Measurements from ENCODE around the gene JCAD. TPM values are rescaled to one million over a fixed set of nuclear protein-coding genes. Genes with fewer than 3 reads are reported as not detected.
"Not testable (repeated sequence)": the region's sequence is repeated elsewhere in the genome, so short reads cannot be mapped to it uniquely, and the experiment has no call there.

Gene JCAD
- total RNA-seq, 1 donor from 2014 or later, result 71.0 TPM

DNA sequence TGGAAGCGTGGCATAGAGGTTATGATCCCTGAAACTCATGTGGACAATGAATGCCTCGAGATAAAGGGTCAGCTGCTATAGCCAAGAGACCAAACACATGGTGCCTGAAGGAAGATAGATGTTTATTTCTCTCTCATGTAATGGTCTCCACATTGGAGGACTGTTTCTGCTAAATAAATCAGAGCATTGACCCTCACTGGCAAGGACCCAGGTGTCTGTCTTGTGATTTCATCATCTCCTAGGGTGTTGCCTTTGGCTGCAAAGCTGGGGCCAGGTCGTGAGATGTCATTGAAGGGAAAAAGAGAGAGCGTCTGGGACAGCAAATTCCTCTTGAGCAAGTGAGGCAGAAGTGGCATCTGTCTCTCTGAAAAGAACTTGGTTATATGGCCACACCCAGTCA lies 64.6 kb downstream of the JCAD start:
- no peak for DNase-seq (ENCODE audit: low spot score)

DNA sequence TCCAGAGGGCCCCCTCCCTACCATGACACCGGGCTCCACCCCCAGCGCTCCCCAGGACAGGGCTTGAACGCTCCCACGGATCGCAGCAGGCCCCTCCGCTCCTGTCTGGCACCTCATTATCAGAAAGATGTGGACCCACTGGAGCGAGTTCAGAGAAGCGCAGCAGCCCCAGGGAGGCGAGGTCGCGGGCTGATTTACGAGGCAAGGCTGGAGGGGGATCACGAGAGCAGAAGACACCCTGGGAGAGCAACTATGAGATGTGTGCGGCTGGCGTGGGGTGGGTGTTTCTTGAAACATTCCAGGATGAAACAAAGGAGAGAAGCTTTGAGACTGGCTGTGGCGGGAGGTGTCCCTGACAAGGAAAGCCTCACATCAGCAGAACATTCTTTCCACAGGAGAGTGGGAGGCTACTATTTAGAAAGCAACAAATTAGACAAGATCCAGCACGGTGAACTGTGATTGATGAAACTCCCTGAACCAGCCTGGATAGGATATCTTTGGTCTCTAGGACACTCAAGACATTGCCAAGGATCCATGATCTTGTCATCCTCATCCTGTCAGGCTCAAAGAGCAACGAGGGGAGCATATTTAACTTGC lies 66.0 kb downstream of the JCAD start:
- DNase-seq (ENCODE audit: low spot score), result peak; percentile 78

DNA sequence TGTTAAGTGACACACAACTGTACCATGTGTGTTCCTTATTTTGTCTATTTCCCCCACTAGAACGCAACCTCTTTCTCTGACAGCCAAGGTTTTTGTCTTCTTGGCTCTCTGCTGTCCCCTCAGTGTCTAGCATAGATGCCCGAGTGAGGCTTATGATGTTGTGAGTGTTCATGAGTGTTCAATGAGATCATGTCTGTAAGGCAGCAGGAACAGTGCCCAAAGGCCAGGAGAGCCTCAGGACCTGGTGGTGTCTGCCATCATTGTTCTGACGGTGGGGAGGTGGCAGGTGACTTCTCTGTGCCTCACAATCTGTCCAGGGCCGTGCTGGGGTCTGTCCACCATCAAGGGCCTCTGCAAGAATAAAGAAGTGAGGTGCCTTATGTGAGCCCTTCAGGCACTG lies 66.5 kb downstream of the JCAD start:
- DNase-seq (ENCODE audit: low spot score), result no peak

DNA sequence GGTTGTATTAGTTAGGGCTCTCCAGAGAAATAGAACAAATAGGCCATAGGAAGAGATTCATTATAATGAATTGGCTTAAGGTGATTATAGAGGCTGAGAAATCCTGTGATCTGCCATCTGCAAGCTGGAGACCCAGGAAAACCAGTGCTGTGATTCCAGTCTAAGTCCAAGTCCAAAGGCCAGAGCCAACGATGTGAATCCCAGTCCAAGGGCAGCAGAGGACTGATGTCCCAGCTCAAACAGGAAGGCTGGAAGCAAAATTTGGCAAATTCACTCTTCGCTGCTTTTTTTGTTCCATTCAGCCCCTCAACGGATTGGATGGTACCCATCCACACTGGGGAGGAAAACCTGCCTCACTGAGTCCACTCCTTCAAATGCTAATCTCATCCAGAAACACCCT lies 68.0 kb downstream of the JCAD start:
- DNase-seq (ENCODE audit: low spot score), result no peak

DNA sequence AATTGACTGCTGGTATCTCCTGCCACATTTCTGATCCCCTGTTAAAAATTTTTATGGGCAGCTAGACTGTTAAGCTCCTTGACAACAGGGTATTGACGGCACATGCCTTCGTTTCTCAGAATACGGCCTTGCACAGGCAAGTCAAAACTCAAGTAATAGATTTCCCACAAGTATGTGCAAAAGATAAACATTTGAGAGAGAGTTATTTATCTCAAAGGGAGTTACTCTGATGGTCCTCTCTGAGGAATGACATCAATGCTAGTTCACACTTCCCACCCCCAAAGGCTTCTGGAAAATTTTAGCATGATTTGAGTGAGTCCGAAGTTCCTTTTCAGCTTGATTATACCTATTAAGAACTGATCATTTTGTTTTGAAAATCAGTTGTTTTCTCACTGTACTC lies 71.9 kb downstream of the JCAD start:
- DNase-seq (ENCODE audit: low spot score), result no peak

DNA sequence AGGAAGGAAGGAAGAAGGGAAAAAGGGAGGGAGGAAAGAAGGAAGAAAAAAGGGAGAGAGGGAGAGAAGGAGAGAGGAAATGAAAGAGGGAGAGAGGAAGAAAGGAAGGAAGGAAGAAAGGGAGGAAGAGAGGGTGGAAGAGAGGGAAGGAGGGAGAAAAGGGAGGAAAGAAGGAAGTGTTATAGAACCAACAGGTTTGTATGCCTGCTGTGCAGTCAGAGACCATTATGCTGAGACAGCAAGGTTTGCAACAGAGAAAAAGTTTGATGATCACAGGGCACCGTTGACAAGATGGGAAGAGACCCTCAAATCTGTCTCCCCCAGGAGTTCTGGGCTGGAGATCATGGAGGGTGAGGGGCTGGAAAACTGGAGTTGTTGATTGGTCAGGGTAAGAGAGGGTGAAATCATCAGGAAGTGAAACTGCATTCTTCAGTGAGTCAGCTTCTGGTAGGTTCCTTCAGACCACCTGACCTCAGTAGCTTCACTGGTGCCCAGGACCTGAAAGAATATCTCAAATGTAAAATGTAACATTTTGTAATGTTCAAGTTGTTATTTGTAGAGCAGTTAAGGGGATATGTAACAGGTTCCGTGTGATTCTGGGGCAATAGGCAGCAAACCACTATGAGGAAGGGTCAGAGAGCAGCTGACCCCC lies 76.3 kb downstream of the JCAD start:
- DNase-seq (ENCODE audit: low spot score), result no peak

DNA sequence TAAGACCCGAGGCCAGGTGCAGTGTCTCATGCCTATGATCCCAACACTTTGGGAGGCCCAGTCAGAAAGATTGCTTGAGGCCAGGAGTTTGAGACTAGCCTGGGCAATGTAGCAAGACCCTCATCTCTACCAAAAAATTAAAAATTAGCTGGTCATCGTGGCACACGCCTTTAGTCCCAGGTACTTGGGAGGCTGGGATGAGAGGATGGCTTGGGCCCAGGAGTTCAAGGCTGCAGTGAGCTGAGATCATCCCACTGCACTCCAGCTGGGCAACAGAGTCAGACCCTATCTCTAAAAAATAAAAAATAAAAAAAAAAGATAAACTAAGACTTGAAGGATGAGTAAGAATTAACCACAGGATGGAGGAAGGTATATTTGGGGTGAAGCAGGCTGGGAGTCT lies 77.9 kb downstream of the JCAD start:
- no peak for DNase-seq (ENCODE audit: low spot score)

DNA sequence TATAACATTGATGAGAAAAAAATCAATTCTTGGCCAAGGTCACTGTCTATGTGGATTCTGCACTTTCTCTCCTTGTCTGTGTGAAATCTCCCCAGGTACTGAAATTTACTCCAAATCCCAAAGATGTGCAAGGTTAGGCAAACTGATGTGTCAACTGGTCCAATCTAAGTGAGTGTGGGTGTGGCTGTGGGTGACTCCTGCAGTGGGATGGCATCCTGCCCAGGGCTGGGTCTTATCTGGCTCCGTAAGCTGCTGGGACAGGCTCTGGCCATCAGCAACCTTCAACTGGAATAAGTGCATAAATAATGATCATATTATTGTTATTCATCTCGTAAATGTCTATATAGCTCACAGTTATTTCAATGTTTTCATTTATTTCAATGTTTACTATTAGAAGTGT lies 79.3 kb downstream of the JCAD start:
- no peak for DNase-seq (ENCODE audit: low spot score)

DNA sequence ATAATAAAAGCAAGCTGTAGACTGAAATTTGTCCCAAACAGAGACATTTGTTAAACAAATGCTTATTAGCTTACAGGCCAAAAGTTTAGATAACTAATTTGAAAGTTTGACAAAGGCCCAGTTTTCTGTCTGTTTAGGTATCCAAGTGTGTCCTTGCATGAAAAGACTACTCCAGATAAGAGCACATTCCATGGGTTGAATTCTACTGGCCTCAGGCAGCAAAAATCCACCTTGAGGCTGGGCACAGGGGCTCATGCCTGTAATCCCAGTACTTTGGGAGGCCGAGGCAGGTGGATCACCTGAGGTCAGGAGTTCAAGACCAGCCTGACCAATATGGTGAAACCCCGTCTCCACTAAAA lies 80.0 kb downstream of the JCAD start:
- DNase-seq (ENCODE audit: low spot score), result not testable (repeated sequence)

DNA sequence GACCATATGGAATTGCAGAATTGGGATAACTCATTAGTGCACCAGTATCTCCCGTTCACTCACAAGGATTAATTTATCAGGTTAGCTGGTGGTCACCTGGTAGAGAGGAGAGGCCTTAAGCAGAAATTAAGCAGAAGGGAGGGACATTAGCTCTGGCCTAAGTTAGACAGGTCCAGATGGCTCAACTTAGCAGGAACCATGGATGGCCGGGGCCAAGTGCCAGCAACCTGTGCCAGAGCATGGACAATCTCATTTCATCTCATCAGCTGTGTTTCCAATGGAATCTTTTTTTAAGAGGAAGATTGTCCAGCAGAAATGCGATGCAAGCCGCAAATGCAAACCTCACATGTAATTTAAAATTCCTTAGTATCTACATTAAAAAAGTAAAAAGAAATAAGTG lies 82.2 kb downstream of the JCAD start:
- no peak for DNase-seq (ENCODE audit: low spot score)

DNA sequence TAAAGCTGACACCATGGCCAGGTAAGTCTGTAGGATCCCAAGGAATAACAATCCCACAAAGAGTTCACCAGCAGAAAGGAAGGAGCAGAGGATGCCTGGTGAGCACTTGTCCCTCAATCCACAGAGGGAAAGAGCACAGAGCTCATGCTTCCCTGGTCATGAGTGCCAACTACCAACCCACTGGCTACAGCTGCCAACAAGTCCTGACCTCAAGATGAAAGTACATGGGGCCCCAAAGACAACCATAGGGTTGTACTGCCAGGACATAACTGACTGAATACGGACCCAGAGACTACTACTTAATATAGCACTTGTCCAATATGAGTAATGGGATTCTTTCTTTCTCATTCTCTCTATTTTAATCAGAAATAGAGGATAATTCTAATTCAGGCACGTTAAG lies 83.3 kb downstream of the JCAD start:
- DNase-seq (ENCODE audit: low spot score), result no peak

DNA sequence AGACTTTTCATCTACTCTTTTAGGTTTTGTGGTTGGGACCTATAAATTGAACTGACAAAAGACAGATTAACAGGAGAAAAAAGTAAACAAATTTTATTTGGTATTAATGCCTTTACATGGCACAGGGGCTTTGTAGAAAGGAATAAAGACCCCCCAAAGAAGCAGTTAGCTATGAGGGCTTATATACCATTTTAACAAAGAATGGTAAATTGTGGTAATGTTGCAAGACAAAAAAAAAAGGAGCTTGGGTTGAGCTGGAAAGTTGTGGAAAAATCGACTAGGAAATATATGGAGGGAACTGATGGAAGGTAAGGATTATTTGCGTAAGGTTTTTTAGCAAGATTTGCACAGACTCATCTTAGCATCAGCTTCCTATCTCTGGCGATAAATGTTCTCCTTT lies 84.6 kb downstream of the JCAD start:
- no peak for DNase-seq (ENCODE audit: low spot score)

DNA sequence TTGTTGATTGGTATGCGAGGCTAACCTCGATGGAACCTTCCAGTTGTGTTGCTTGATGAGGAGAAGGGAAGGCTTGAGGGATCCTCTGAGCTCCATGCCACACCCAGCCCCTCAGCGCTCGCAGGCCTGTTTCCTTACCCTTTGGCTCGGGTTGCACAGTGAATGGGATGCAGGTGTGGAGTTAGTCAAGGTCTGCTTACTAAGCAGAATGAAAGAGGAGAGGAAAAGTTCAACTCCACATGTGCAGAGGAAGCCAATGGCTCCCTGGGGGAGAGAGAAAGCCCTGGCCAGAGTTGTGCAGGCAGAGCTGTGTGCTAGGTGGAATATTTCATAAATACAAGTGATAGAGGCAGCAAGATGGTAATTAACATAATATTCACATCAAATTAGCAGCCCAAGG lies 85.5 kb downstream of the JCAD start:
- DNase-seq (ENCODE audit: low spot score), result no peak

DNA sequence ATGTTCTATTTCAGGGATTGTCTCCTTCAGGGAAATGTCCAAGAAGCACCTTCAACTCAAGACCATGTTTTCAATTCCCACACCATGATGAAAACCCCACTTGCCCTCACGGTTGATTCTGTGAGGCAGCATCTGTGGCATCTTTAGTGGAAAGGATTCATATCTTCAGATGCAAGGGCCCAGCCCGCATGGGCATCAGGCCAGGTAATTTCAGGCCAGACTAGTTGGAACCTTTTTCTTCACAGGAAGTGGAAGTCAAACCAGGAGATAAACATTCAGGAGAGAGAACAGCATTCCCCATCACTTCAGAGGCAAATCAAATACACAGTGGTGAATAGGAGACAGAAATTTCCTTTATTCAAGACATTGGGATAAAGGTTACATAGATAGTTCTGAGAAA lies 88.8 kb downstream of the JCAD start:
- DNase-seq (ENCODE audit: low spot score), result no peak

DNA sequence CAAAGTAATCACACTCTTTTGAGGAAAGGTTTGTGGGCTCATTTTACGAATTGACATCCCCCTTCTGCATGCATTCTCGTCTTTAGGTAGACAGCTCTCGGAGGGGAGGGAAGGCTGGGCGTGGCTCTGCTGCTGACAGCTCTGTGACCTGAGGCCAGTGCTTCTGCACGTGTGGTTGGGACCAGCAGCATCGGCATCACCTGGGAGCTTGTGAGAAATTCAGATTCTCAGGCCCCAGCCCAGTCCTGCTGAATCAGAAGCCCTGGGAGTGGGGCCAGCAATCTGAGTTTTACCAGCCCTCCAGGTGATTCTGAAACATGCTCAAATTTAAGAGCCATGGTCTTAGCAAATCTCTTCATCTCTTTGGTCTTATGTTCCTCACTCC lies 89.4 kb downstream of the JCAD start:
- no peak for DNase-seq (ENCODE audit: low spot score)

DNA sequence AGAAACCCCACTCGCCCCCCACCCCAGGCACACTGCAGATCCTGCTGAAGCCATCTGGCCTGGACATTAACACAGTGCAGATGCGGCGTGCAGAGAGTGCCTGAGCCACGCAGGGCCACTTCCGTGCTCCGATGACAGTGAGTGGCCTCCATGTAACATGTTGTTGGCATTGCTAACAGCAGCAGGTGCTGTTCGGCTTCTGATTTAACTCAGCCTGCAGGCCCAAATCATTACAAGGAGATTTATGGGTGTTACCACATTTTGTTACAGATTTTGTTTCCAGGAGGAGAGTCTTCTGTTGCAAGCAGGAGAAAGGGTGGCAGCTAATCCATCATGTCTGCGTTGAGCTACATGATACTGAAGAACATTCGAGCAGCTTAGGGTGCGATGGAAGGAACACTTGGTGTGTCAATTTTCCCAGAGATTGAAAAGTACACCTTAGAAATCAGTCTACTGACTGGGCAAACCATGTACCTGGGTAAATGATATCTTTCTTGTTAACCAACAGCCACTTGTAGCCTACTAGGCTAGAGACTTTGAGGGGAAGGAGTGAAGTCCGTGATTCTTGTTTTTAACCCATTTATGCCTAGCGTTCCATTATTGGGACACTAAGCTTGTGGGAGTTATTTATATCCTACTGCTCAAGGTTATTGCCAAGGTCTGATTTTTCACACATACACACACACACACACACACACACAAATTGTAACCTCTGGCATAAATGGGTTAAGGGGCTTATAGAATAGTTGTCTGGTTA lies 90.0 kb downstream of the JCAD start:
- no peak for DNase-seq (ENCODE audit: low spot score)

DNA sequence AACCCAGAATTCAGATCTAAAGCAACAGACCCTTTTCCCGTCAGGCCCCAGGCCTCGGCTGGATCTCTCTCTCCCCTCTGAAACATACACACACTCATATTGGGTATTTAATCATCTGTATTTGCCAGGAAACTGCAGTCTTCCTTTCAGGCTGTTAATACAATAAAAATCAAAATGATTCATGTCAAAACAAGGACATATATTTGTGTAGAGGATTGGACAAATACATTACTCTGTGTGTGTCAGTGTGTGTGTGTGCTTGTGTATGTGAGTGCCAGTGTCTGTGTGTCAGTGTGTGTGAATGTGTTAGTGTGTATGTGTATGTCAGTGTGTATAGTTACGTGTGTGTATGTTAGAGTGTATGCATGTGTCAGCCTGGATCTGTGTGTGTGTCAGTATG lies 90.8 kb downstream of the JCAD start:
- no peak for DNase-seq (ENCODE audit: low spot score)

DNA sequence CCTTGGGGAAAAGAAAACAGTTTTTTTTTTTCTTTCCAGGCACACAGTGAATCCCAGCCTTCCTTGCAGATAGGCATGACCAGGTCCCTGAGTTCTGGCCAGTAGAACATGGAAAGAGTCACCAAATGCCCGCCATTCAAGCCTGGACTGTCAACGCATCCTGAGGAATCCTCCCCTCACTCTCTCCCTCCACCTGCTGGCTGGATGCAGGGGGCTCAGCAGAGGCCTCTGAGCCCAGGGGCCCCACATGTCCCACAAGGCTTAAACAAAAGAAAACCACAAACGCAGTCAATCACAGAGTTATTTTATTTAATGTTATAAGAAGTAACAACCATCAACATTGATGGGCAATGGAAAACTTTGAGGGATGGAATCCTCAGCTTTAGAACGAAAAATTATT lies 93.1 kb downstream of the JCAD start:
- DNase-seq (ENCODE audit: low spot score), result no peak
